ENCODE results near the gene ZNF615.
"Not testable (repeated sequence)": the region's sequence is repeated elsewhere in the genome, so short reads cannot be mapped to it uniquely, and the experiment has no call there.

GRCh38 chr19:52024478-52024877 is 16.5 kb upstream of the ZNF615 start:
- TF ChIP-seq, protein P1, sequence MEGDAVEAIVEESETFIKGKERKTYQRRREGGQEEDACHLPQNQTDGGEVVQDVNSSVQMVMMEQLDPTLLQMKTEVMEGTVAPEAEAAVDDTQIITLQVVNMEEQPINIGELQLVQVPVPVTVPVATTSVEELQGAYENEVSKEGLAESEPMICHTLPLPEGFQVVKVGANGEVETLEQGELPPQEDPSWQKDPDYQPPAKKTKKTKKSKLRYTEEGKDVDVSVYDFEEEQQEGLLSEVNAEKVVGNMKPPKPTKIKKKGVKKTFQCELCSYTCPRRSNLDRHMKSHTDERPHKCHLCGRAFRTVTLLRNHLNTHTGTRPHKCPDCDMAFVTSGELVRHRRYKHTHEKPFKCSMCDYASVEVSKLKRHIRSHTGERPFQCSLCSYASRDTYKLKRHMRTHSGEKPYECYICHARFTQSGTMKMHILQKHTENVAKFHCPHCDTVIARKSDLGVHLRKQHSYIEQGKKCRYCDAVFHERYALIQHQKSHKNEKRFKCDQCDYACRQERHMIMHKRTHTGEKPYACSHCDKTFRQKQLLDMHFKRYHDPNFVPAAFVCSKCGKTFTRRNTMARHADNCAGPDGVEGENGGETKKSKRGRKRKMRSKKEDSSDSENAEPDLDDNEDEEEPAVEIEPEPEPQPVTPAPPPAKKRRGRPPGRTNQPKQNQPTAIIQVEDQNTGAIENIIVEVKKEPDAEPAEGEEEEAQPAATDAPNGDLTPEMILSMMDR (IDR thresholded peaks at IDR 0.05), result not testable (repeated sequence)
- TF ChIP-seq POLR2AphosphoS5 (IDR thresholded peaks at IDR 0.05), result not testable (repeated sequence)
